Measurements from ENCODE around the gene SMYD3.
"Not testable (repeated sequence)": the region's sequence is repeated elsewhere in the genome, so short reads cannot be mapped to it uniquely, and the experiment has no call there.

- not testable (repeated sequence) for TF ChIP-seq CTCF, POLR2A (IDR thresholded peaks at IDR 0.05)
These were observed 435.1 kb downstream of the SMYD3 start for GRCh38 chr1:246071981-246072380.
